MCF 10A (cell line): ENCODE results near the gene PHF19. TPM values are rescaled to one million over a fixed set of nuclear protein-coding genes. Genes with fewer than 3 reads are reported as not detected.

Experiments
- BruUV-seq: library from RNA; stranded (reverse); fragments of 400-500 nt; replicated peaks from 2 replicates; lab custom pipeline; 2021; lab: Mats Ljungman, UMichigan
- CTCF ChIA-PET: fragments of 300-600 bp; sonication (Branson Sonifier 250); formaldehyde crosslinking; extraction: SDS; loops from one replicate; lab custom pipeline; 2021; ENCODE audit warnings: antibody characterized with exemption, inconsistent platforms; lab: Yijun Ruan, JAX
- POLR2A ChIA-PET: fragments of 300-600, 350-650 bp; sonication (Branson Sonifier 250); formaldehyde crosslinking; extraction: SDS; loops from one replicate; lab custom pipeline; 2020; ENCODE audit warnings: antibody characterized with exemption, inconsistent platforms; lab: Yijun Ruan, JAX
- DNase-seq: peaks from one replicate; pipeline ENCODE4 v3.0.0-alpha.2; 2018; ENCODE audit not compliant: unreplicated experiment
- H3K27ac Mint-ChIP-seq: one replicate; pipeline ENCODE4 v1.8.0; 2022; ENCODE audit warnings: mild to moderate bottlenecking, low read depth, mixed read lengths; ENCODE audit not compliant: unreplicated experiment
- H3K27me3 Mint-ChIP-seq: one replicate; pipeline ENCODE4 v1.8.0; 2022; ENCODE audit warnings: mixed read lengths; ENCODE audit not compliant: insufficient read depth, unreplicated experiment
- H3K36me3 Mint-ChIP-seq: one replicate; pipeline ENCODE4 v1.8.0; 2022; ENCODE audit warnings: mild to moderate bottlenecking, moderate library complexity, mixed read lengths; ENCODE audit not compliant: insufficient read depth, unreplicated experiment
- H3K4me1 Mint-ChIP-seq: one replicate; pipeline ENCODE4 v1.8.0; 2022; ENCODE audit warnings: mixed read lengths; ENCODE audit not compliant: insufficient read depth, unreplicated experiment
- H3K4me3 Mint-ChIP-seq: one replicate; pipeline ENCODE4 v1.8.0; 2022; ENCODE audit warnings: mild to moderate bottlenecking, moderate library complexity, mixed read lengths; ENCODE audit not compliant: unreplicated experiment
- H3K9me3 Mint-ChIP-seq: one replicate; pipeline ENCODE4 v1.8.0; 2022; ENCODE audit warnings: mixed read lengths; ENCODE audit not compliant: unreplicated experiment
- intact Hi-C: fragments of 100-400 bp; cut with micrococcal nuclease; formaldehyde crosslinking; loops from 2 replicates; pipeline ENCODE4 v1.14.1; 2022
- total RNA-seq: library from RNA; stranded (reverse); gene quantifications from 2 replicates; pipeline ENCODE4 v1.2.3, GENCODE V29; 2022
- TF ChIP-seq, protein P1 (sequence below): fragments of 200-600 bp; IDR thresholded peaks from one replicate; pipeline ENCODE4 v1.8.0; 2022; ENCODE audit warnings: antibody characterized with exemption, mild to moderate bottlenecking; ENCODE audit not compliant: unreplicated experiment

PHF19 gene
- total RNA-seq, 1 experiment from 2014 or later, result 61.0 TPM

DNA sequence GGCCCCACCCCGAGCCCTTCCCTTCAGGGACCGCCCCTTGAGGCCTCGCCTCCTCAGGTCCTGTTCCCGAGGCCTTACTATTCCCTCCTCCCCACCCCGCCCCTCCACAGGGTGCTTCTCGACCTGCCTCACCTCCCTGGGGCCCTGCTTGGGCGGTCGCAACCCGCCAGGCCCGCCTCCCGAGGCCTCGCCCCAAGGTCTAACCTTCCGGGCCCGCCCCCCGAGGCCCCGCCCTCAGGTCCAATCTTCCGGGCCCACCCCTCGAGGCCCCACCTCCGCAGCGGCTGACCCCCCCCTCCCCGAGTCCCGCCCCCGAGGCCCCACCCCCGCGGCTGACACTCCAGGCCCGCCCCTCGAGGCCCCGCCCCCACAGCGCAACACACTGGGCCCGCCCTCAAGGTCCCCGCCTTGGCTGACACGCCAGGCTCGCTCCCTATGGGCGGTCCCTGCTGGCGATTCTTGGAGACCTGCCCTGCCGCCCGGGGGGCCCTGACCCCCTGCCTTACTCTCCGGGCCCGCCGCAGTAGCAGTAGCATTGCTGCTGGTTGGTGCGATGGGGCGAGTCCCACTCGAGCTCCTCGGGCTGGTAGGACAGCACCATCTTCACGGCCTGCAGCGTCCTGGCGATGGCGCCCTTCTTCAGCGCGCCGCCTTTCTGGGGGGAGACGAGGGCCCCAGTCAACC, 8.2 kb downstream of the PHF19 start:
- TF ChIP-seq, protein P1, sequence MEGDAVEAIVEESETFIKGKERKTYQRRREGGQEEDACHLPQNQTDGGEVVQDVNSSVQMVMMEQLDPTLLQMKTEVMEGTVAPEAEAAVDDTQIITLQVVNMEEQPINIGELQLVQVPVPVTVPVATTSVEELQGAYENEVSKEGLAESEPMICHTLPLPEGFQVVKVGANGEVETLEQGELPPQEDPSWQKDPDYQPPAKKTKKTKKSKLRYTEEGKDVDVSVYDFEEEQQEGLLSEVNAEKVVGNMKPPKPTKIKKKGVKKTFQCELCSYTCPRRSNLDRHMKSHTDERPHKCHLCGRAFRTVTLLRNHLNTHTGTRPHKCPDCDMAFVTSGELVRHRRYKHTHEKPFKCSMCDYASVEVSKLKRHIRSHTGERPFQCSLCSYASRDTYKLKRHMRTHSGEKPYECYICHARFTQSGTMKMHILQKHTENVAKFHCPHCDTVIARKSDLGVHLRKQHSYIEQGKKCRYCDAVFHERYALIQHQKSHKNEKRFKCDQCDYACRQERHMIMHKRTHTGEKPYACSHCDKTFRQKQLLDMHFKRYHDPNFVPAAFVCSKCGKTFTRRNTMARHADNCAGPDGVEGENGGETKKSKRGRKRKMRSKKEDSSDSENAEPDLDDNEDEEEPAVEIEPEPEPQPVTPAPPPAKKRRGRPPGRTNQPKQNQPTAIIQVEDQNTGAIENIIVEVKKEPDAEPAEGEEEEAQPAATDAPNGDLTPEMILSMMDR, result no peak
- POLR2A ChIA-PET, result interaction anchor here (0.5 to 5.2 kb wide), 5 partner anchors 13 to 189 kb away, joined by 3 to 28 read pairs (median 4); partner anchors contain the start of genes FBXW2 and PSMD5
- Mint-ChIP-seq H3K4me3 (peak overlapping the region; percentile 72), H3K9me3 (no peaks in the 10 kb centered on the region), H3K4me1 (peaks cover 19% of the 10 kb centered on the region), H3K36me3 (peaks cover 20% of the 10 kb centered on the region), H3K27ac (peak overlapping the region; percentile 35), H3K27me3 (no peaks in the 10 kb centered on the region)
- intact Hi-C loops, result loop anchor here (1.0 kb wide), 1 partner anchor 67 kb away; no protein-coding TSS in a partner anchor
- DNase-seq, result peak; percentile 99
- CTCF ChIA-PET, result interaction anchor here (0.5 to 5.0 kb wide), 10 partner anchors 9 to 113 kb away, joined by 3 to 29 read pairs (median 3); partner anchors contain the start of gene PSMD5
- BruUV-seq, result no TSS peak

DNA sequence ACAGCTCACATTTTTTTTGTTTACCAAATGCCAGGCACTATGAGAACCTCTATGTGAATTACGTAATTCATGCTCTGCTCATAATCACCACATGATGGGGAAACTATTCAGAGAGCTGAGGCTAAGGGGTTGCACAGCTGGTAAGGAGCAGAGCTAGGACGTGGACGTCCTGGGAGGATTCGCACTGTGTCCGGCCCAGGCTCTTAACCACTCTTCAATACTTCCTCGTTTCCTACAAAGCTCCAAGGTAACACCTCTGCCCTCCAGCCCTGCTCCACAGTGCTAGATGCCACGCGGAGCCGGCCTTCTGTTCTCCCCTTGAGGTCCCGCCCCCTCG, 8.7 kb downstream of the PHF19 start:
- H3K36me3 Mint-ChIP-seq, result peaks cover 20% of the 10 kb centered on the region
- no peaks in the 10 kb centered on the region for H3K9me3 Mint-ChIP-seq
- H3K4me1 Mint-ChIP-seq, result peaks cover 14% of the 10 kb centered on the region
- no peak overlapping the region for H3K27ac Mint-ChIP-seq
- DNase-seq, result no peak
- CTCF ChIA-PET, result interaction anchor here (0.5 to 5.0 kb wide), 7 partner anchors 8 to 113 kb away, joined by 3 to 29 read pairs (median 3); partner anchors contain the start of gene PSMD5
- H3K4me3 Mint-ChIP-seq, result peak overlapping the region; percentile 72
- POLR2A ChIA-PET, result interaction anchor here (0.5 to 5.2 kb wide), 7 partner anchors 10 to 188 kb away, joined by 3 to 28 read pairs (median 4); partner anchors contain the start of genes FBXW2 and PSMD5
- TF ChIP-seq, protein P1, result no peak
- BruUV-seq, result no TSS peak
- intact Hi-C loops, result loop anchor here (1.0 kb wide), 1 partner anchor 68 kb away; no protein-coding TSS in a partner anchor
- H3K27me3 Mint-ChIP-seq, result no peaks in the 10 kb centered on the region

DNA sequence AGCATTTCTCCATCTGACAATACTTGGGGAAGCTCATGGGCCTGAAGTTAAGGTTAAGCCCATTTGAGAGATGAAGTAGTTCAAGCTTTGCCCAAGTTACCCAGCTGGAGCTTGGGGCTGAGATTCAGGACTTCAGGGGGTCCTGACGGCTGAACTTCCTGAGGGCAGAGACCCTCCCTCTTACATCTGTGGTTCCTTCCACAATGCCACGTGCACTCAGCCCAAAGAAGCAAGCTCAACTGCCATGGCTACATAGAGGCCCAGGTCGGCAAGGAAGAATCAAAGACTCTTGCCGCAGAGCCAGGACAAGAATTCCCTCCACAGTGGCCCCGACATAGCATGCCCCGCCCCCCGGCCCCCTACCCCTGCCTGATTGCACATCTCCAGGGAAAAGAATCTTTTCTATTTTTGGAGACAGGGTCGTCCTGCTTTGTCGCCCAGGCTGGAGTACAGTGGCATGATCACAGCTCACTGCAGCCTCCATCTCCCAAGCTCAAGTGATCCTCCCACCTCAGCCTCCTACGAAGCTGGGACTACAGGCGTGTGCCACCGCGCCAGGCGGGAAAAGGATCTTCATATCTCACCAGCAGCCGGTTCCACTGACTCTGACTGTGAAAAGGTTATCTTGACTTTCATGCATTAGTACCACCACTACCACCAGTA, 9.2 kb downstream of the PHF19 start:
- TF ChIP-seq, protein P1, result no peak
- ChIA-PET CTCF (interaction anchor here (0.9 to 5.0 kb wide), 6 partner anchors 8 to 112 kb away, joined by 3 to 29 read pairs (median 3); no protein-coding TSS in a partner anchor), POLR2A (interaction anchor here (1.1 to 5.2 kb wide), 7 partner anchors 10 to 400 kb away, joined by 3 to 28 read pairs (median 4); partner anchors contain the start of genes FBXW2, GSN and PSMD5)
- Mint-ChIP-seq H3K27ac (no peak overlapping the region), H3K4me3 (peak overlapping the region; percentile 72), H3K27me3 (no peaks in the 10 kb centered on the region), H3K9me3 (no peaks in the 10 kb centered on the region), H3K4me1 (peaks cover 9% of the 10 kb centered on the region), H3K36me3 (peaks cover 19% of the 10 kb centered on the region)
- intact Hi-C loops, result loop anchor here (1.0 kb wide), 1 partner anchor 68 kb away; no protein-coding TSS in a partner anchor
- no TSS peak for BruUV-seq
- no peak for DNase-seq
